Choroid plexus epithelial cell (primary cell): Measurements from ENCODE around the gene PHKG1.
A peak's percentile ranks its signal among the peaks of the same experiment; 100 is the strongest.
"Not testable (repeated sequence)": the region's sequence is repeated elsewhere in the genome, so short reads cannot be mapped to it uniquely, and the experiment has no call there.

ENCODE experiments used
- DNase-seq: peaks from one replicate; pipeline ENCODE4 v3.0.0-alpha.2; 2010; ENCODE audit warnings: low read depth
- H3K4me3 ChIP-seq: 2 replicates; pipeline ENCODE4 v1.5.1; 2011; ENCODE audit warnings: low read depth, mild to moderate bottlenecking, control low read depth, low read length, moderate library complexity
- CTCF ChIP-seq: conservative IDR thresholded peaks from 2 replicates; pipeline ENCODE4 v1.5.1; 2011; ENCODE audit warnings: low read depth, mild to moderate bottlenecking, control low read depth, inconsistent platforms, low read length, moderate library complexity

The PHKG1 gene

DNA sequence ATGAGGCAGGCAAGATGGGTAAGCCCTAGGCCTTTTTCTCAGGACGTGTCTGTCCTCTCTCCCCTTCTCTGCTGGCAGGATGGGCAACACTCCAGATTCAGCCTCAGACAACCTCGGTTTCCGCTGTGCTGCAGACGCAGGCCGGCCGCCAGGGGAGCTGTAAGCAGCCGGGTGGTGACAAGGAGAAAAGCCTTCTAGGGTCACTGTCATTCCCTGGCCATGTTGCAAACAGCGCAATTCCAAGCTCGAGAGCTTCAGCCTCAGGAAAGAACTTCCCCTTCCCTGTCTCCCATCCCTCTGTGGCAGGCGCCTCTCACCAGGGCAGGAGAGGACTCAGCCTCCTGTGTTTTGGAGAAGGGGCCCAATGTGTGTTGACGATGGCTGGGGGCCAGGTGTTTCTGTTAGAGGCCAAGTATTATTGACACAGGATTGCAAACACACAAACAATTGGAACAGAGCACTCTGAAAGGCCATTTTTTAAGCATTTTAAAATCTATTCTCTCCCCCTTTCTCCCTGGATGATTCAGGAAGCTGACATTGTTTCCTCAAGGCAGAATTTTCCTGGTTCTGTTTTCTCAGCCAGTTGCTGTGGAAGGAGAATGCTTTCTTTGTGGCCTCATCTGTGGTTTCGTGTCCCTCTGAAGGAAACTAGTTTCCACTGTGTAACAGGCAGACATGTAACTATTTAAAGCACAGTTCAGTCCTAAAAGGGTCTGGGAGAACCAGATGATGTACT, 13.1 kb downstream of the PHKG1 start:
- H3K4me3 ChIP-seq: no peak overlapping the region
- TF ChIP-seq CTCF: peak; percentile 95
- DNase-seq: peak; percentile 88

DNA sequence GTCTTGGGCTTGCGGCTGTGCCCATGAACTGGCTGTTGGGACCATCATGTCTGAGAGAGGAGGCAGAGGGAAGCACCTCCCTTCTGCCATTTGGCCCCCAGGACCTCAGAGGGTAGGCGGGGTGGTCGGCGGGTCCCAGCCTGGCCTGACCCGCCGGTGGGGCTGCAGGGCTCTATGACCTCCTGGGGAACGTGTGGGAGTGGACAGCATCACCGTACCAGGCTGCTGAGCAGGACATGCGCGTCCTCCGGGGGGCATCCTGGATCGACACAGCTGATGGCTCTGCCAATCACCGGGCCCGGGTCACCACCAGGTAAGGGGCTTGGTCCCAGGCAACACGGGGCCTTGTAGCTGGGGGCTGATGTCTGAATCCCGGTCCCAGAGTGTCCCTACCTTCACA, 14.6 kb downstream of the PHKG1 start:
- TF ChIP-seq CTCF: no peak
- no peak for DNase-seq
- H3K4me3 ChIP-seq: no peak overlapping the region

- DNase-seq: no peak
- H3K4me3 ChIP-seq: no peak overlapping the region
- no peak for TF ChIP-seq CTCF
Measured at GRCh38 chr7:56077681-56078080, 15.1 kb downstream of the PHKG1 start.

DNA sequence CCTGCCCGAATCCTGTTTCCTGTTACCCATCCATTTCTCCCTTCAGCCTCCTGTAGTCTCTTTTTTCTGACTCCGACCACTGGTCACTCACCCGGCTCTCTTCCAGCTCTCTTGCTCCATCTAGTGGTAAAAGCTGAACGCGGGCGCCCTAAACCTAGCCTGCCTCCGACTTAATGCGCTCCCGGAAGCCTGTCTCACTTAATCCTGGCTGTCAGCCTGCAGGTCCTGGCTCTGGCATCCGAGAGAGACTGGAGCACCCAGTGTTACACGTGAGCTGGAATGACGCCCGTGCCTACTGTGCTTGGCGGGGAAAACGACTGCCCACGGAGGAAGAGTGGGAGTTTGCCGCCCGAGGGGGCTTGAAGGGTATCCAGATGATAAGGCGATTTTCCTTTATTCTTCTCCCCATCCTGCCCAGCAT, 18.4 kb downstream of the PHKG1 start:
- no peak overlapping the region for H3K4me3 ChIP-seq
- peak; percentile 88 for DNase-seq
- TF ChIP-seq CTCF: peak; percentile 97

DNA sequence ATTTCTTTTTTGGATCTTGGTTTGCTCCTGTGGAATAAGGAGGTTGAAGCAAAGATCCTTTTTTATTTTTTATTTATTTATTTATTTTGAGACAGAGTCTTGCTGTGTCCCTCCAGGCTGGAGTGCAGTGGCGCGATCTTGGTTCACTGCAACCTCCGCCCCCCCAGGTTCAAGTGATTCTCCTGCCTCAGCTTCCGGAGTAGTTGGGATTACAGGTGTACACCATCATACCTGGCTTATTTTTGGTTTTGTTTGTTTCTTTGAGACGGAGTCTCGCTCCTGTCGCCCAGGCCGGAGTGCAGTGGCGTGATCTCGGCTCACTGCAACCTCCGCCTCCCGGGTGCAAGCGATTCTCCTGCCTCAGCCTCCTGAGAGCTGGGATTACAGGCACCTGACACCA, 26.4 kb downstream of the PHKG1 start:
- DNase-seq, H3K4me3 ChIP-seq: not testable (repeated sequence)

GRCh38 chr7:56063882-56064625, 28.7 kb downstream of the PHKG1 start, which contains the start of gene SUMF2:
SUMF2 (plus strand) TSS chr7:56064286; CDS start chr7:56064312, 26 bp downstream.
- DNase-seq: peak; percentile 90
- no peak for TF ChIP-seq CTCF
- H3K4me3 ChIP-seq: peak within 1 kb of the TSS; percentile 91

DNA sequence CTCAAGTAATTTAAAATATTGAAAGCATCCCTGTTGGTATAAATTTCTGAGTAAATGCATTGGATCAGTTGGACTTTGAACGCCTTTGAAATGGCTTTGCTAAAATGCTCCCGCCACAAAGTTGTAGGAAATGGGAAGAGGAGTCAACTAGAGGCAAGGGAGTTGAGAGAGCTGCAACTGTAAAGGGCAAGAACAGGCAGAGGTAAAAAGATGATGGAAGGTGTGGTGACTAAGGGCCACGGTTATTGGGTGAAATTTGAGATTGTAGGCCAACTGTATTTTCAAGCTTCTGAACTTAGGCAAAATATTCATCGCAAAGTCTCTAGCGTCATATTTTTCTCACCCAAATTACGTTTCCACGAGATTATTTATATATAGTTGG, 29.3 kb downstream of the PHKG1 start:
- TF ChIP-seq CTCF: no peak
- no peak for DNase-seq
- no peak overlapping the region for H3K4me3 ChIP-seq
